ENCODE results near the gene MARS1.

DNA sequence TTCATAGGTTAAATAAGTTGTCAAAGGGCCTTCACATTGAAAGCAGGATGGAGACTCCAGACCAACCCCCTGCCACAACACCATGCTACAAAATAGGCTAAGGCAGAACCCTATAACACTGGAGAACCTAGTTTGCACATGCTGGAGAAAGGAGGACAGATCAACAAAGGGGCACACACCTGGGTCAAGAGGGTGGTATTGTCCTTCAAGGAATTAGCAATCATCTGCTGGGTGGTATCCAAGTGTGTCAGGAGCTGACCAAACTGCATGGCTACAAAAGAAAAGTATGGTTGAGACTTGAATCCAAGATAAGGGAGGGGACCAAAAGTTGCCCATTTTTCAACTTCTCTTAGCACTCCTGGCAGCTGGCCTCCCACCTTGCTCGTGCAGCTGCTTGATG lies 44.0 kb downstream of the MARS1 start:
- TF ChIP-seq POLR2AphosphoS5 (IDR thresholded peaks at IDR 0.05) (no peak), POLR2A (IDR thresholded peaks at IDR 0.05; ENCODE audit: low read depth) (no peak)

All from esophagus muscularis mucosa (tissue), 2 donors.